Lung (tissue), 12 donors: Measurements from ENCODE around the gene PTCD3. TPM values are rescaled to one million over a fixed set of nuclear protein-coding genes. Genes with fewer than 3 reads are reported as not detected.

ENCODE experiments used
- ATAC-seq: fragments of 200-7000 bp; cut with Tn5 transposase; one replicate; pipeline ENCODE4 v1.9.1; 2020; ENCODE audit warnings: moderate number of reproducible peaks; ENCODE audit not compliant: insufficient read depth, low FRiP score
- DNase-seq, 3 donors: peaks; one replicate each; pipeline ENCODE4 v3.0.0-alpha.2; 2013 to 2017
- H3K27ac ChIP-seq, 2 donors: one replicate each; pipeline ENCODE4 v1.5.1; 2013; ENCODE audit warnings: mild to moderate bottlenecking in 2 of 2, moderate library complexity in 2 of 2, control low read depth in 1 of 2, inconsistent platforms in 1 of 2, low read depth in 1 of 2, low read length in 1 of 2
- H3K27me3 ChIP-seq, 3 donors: one replicate each; pipeline ENCODE4 v1.5.1; 2013; ENCODE audit warnings: low read length in 2 of 3; ENCODE audit not compliant: control insufficient read depth in 3 of 3, insufficient read depth in 3 of 3
- H3K36me3 ChIP-seq, 4 donors: one replicate each; pipeline ENCODE4 v1.5.1; 2013; ENCODE audit warnings: low read length in 4 of 4, mild to moderate bottlenecking in 1 of 4, moderate library complexity in 1 of 4; ENCODE audit not compliant: control insufficient read depth in 4 of 4, insufficient read depth in 4 of 4
- H3K4me1 ChIP-seq, 5 donors: one replicate each; pipeline ENCODE4 v1.5.1; 2013; ENCODE audit warnings: low read length in 5 of 5, mild to moderate bottlenecking in 2 of 5, moderate library complexity in 1 of 5; ENCODE audit not compliant: control insufficient read depth in 5 of 5, insufficient read depth in 5 of 5
- H3K4me3 ChIP-seq: one replicate; pipeline ENCODE4 v1.5.1; 2013; ENCODE audit warnings: mild to moderate bottlenecking, control low read depth, moderate library complexity
- H3K9ac ChIP-seq, 2 donors: one replicate each; pipeline ENCODE4 v1.5.1; 2013; ENCODE audit warnings: low read length in 2 of 2, control low read depth in 1 of 2; ENCODE audit not compliant: insufficient read depth in 1 of 2
- H3K9me3 ChIP-seq, 4 donors: one replicate each; pipeline ENCODE4 v1.5.1; 2013; ENCODE audit warnings: low read length in 3 of 4, mild to moderate bottlenecking in 1 of 4, moderate library complexity in 1 of 4; ENCODE audit not compliant: control insufficient read depth in 4 of 4, insufficient read depth in 3 of 4
- CTCF ChIP-seq: IDR thresholded peaks from 2 replicates; pipeline ENCODE4 v1.5.1; 2012; ENCODE audit warnings: mild to moderate bottlenecking; ENCODE audit errors: control extremely low read depth, extremely low read depth
- WGBS, 2 donors: extraction: QIAGEN DNeasy Blood & Tissue Kit; methylation state at CpG; one replicate each; pipeline ENCODE4 v1.1.7; 2013; 5-methylcytosine and 5-hydroxymethylcytosine counted together
- polyA plus RNA-seq, 2 donors: library from polyadenylated mRNA; stranded (reverse); fragments of 200-250 nt; gene quantifications; one replicate each; pipeline ENCODE4 v1.2.1, GENCODE V29; 2013
- total RNA-seq, 2 donors: library from RNA; depleted of rRNA in 1 of 2; stranded (reverse); fragments of >200 nt in 1 of 2; gene quantifications; one replicate each; pipeline ENCODE4 v1.2.1, GENCODE V29; 2014 to 2021
- donor health status: control.
- donor health status: control.
- donor health status: Bipolar disorder and iron deficiency.
- donor health status: healthy.
- donor health status: DM: yes; HTN: yes; CAD: no.

Gene PTCD3
- total and polyA plus RNA-seq, 4 donors = 22.7 to 172 (median 44.3) TPM

GRCh38 chr2:86082756-86083155 is 23.3 kb upstream of the PTCD3 start:
- no peak for ATAC-seq

GRCh38 chr2:86087936-86088850 is 17.8 kb upstream of the PTCD3 start:
- DNase-seq (no peak), ATAC-seq (no peak)
- H3K36me3 ChIP-seq = peaks cover 20 to 37% (median 31%) of the 10 kb centered on the region in 4 donors

More at GRCh38 chr2:86082756-86083155, 23.3 kb upstream of the PTCD3 start:
- no peaks in the 10 kb centered on the region for H3K27me3 ChIP-seq
- no peak overlapping the region for H3K27ac ChIP-seq
- DNase-seq = no peak
- no peak overlapping the region for H3K4me3 ChIP-seq
- 84 to 91% methylated on average over 5 of the region's 5 CpGs for WGBS, 2 donors
- no peaks in the 10 kb centered on the region for H3K4me1 ChIP-seq
- H3K36me3 ChIP-seq = peaks cover 19 to 46% (median 26%) of the 10 kb centered on the region in 4 donors
- no peak overlapping the region for H3K9ac ChIP-seq
- TF ChIP-seq CTCF = no peak
- peaks cover 0 to under 1% (median 0%) of the 10 kb centered on the region in 4 donors for H3K9me3 ChIP-seq

GRCh38 chr2:86094229-86094628 is 11.8 kb upstream of the PTCD3 start:
- TF ChIP-seq CTCF = no peak
- DNase-seq (no peak), ATAC-seq (no peak)
- Histone ChIP-seq H3K36me3 (peaks cover 10 to 41% (median 23%) of the 10 kb centered on the region in 4 donors), H3K9me3 (no peaks in the 10 kb centered on the region), H3K4me1 (no peaks in the 10 kb centered on the region), H3K4me3 (no peak overlapping the region), H3K27ac (no peak overlapping the region), H3K27me3 (no peaks in the 10 kb centered on the region), H3K9ac (no peak overlapping the region)
- 64 to 94% methylated on average over 1 of the region's 1 CpG for WGBS, 2 donors

More at GRCh38 chr2:86087936-86088850, 17.8 kb upstream of the PTCD3 start:
- Histone ChIP-seq H3K4me3 (no peak overlapping the region), H3K27ac (no peak overlapping the region), H3K27me3 (no peaks in the 10 kb centered on the region), H3K9ac (no peak overlapping the region), H3K9me3 (no peaks in the 10 kb centered on the region), H3K4me1 (no peaks in the 10 kb centered on the region)
- 86 to 90% methylated on average over 14 of the region's 14 CpGs for WGBS, 2 donors
- TF ChIP-seq CTCF = no peak
